AG09309 (cell line): Measurements from ENCODE around the gene SLC35A2.
"Not testable (repeated sequence)": the region's sequence is repeated elsewhere in the genome, so short reads cannot be mapped to it uniquely, and the experiment has no call there.

ENCODE experiments used
- DNase-seq: peaks from one replicate; pipeline ENCODE4 v3.0.0-alpha.2; 2010; ENCODE audit warnings: low read depth
- H3K4me3 ChIP-seq: 2 replicates; pipeline ENCODE4 v1.5.1; 2011; ENCODE audit warnings: mild to moderate bottlenecking, low read depth, low read length, moderate library complexity; ENCODE audit not compliant: control insufficient read depth
- TF ChIP-seq, protein P1 (sequence below): IDR thresholded peaks from 2 replicates; pipeline ENCODE4 v1.5.1; 2011; ENCODE audit warnings: mild to moderate bottlenecking, low read depth, low read length, inconsistent platforms; ENCODE audit not compliant: insufficient read depth, control insufficient read depth; ENCODE audit errors: missing control alignments

SLC35A2 gene

DNA sequence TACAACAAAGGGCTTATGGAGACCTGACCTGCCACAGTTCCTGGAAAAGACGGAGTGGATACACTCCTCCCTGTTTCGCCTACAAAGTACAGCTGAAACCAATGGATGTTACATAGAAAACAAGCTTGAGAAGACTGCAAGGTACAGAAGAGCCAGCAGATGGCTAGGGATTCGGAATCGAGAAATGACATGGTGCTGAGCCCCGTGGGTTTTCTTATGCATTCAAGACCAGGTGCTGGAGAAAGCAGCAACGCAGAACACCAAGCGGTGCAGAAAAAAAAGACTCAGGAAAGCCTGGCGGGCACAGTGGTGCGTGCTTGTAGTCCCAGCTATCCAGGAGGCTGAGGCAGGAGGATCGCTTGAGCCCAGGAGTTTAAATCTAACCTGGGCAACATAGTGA lies 27.7 kb downstream of the SLC35A2 start:
- no peak for DNase-seq
- TF ChIP-seq, protein P1, sequence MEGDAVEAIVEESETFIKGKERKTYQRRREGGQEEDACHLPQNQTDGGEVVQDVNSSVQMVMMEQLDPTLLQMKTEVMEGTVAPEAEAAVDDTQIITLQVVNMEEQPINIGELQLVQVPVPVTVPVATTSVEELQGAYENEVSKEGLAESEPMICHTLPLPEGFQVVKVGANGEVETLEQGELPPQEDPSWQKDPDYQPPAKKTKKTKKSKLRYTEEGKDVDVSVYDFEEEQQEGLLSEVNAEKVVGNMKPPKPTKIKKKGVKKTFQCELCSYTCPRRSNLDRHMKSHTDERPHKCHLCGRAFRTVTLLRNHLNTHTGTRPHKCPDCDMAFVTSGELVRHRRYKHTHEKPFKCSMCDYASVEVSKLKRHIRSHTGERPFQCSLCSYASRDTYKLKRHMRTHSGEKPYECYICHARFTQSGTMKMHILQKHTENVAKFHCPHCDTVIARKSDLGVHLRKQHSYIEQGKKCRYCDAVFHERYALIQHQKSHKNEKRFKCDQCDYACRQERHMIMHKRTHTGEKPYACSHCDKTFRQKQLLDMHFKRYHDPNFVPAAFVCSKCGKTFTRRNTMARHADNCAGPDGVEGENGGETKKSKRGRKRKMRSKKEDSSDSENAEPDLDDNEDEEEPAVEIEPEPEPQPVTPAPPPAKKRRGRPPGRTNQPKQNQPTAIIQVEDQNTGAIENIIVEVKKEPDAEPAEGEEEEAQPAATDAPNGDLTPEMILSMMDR = no peak
- no peak overlapping the region for H3K4me3 ChIP-seq

DNA sequence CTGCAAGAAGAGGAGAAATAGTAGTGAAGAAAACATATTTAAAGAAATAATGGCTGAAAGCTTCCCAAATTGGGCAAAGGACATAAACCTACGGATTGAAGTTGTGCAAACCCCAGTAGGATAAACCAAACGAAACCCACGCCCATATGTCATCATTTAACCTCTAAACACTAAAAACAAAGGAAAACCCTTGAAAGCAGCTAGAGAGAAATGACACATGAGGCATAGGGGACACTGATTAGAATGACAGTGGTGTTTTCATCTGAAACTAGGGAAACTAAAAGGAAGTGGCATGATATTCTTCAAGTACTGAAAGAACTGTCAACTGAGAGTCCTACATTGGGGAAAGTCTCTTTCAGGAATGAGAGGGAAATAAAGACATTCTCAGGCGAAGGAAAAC lies 34.5 kb downstream of the SLC35A2 start:
- H3K4me3 ChIP-seq, DNase-seq: not testable (repeated sequence)

DNA sequence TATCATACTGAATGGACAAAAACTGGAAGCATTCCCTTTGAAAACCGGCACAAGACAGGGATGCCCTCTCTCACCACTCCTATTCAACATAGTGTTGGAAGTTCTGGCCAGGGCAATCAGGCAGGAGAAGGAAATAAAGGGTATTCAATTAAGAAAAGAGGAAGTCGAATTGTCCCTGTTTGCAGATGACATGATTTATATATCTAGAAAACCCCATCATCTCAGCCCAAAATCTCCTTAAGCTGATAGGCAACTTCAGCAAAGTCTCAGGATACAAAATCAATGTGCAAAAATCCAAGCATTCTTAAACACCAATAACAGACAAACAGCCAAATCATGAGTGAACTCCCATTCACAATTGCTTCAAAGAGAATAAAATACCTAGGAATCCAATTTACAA lies 39.4 kb downstream of the SLC35A2 start:
- not testable (repeated sequence) for DNase-seq, H3K4me3 ChIP-seq

DNA sequence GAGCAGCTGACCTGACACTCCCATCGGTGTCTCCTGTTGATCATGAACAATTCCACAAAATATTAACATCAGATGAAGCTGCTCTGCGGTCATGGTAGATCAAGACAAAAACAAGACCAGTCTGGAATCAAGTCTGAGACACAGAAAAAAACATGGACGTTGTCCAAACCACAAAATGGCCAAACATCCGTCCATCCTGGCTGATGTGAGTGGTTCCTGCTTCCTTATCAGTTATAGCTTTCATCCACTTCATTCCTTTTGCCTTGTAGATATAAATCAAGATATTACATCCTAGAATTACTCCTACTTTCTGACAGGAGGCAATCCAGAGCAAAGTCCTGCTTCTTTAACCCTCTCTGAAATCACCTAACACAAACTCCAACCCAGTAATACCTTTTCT lies 47.2 kb downstream of the SLC35A2 start:
- TF ChIP-seq, protein P1 = no peak
- H3K4me3 ChIP-seq = no peak overlapping the region
- DNase-seq = peak; percentile 45

DNA sequence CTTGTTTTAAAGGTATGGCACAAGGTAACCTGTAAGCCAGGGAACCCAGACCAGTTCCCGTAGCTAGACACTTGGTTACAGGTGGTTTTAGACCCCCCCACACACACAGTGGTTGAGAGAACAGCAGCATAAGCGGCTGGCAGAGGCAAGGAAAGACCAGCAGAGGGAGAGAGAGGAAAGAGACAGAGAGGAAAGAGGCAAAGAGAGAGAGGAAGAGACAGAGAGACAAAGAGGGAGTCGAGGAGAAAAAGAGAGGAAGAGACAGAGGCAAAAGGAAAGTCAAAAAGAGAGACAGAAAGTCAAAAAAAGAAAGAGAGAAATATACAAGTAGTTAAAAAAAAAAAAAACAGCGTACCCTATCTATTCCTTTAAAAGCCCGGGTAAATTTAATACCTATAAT lies 56.5 kb downstream of the SLC35A2 start:
- H3K4me3 ChIP-seq = no peak overlapping the region
- no peak for DNase-seq
- TF ChIP-seq, protein P1 = peak; percentile 40

DNA sequence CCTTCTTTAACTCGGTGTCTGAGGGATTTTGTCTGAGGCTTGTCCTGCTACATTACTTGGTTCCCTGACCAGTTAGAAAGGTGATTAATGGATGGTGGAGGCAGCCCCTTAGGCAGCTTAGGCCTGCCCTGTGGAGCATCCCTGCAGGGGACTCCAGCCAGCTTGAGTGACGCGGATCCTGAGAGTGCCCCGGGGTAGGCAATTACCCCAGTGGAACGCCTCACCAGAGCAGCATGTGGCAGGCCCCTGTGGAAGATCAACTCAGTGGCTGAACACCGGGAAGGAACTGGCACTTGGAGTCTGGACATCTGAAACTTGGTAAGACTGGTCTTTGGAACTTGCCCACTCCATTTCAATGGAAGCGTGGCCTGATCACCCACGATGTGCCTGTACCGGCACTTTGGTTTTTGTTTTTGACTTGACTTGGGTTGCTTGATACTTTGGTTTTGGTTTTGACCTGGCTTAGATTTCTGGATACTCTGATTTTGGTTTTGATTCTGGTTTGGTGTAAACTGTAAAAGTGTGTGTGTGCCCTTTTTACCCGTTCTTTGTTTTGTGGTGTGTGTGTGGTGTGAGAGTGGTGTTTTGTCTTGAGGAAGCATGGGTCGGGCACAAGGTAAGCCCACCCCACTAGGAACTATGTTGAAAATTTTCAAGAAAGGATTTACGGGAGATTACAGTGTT lies 57.2 kb downstream of the SLC35A2 start:
- H3K4me3 ChIP-seq, DNase-seq: not testable (repeated sequence)

DNA sequence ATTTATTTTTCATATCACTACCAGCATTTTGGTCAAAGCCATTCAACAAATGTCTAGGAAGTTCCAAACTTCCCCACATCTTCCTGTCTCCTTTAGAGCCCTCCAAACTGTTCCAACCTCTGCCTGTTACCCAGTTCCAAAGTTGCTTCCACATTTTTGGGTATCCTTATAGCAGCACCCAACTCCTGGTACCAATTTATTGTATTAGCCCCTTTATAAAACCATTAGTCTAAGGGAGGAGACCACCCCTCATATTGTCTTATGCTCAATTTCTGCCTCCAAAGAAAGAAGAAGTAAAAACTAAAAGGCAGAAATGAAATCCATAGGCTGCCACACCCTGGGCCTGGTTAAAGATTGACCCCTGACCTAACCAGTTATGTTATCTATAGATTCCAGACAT lies 58.0 kb downstream of the SLC35A2 start:
- not testable (repeated sequence) for DNase-seq, H3K4me3 ChIP-seq
